Activated CD4-positive, CD25-positive, alpha-beta regulatory T cell treated with anti-CD3 and anti-CD28 coated beads, Interleukin-2, amount 50 U/mL, for 16 hours (primary cell): ENCODE data around the gene FRMPD1.

Experiments used
- DNase-seq: peaks from one replicate; pipeline ENCODE4 v3.0.0-alpha.2; 2020; ENCODE audit warnings: low read depth, low spot score

The FRMPD1 gene

GRCh38 chr9:37678789-37679273 is 28.1 kb downstream of the FRMPD1 start:
- DNase-seq, result no peak

- no peak for DNase-seq
Observed at GRCh38 chr9:37679649-37680402, 29.1 kb downstream of the FRMPD1 start.

- DNase-seq, result no peak
Observed at GRCh38 chr9:37682951-37683350, 32.2 kb downstream of the FRMPD1 start.

- DNase-seq, result no peak
Observed at GRCh38 chr9:37683531-37684371, 33.0 kb downstream of the FRMPD1 start.

GRCh38 chr9:37692622-37693221 is 42.0 kb downstream of the FRMPD1 start:
- DNase-seq, result no peak

- no peak for DNase-seq
Observed at GRCh38 chr9:37693260-37693659, 42.5 kb downstream of the FRMPD1 start.

GRCh38 chr9:37694355-37694754 is 43.6 kb downstream of the FRMPD1 start:
- no peak for DNase-seq

GRCh38 chr9:37696528-37696927 is 45.8 kb downstream of the FRMPD1 start:
- no peak for DNase-seq

- no peak for DNase-seq
Observed at GRCh38 chr9:37700131-37700530, 49.4 kb downstream of the FRMPD1 start.

GRCh38 chr9:37700900-37701299 is 50.1 kb downstream of the FRMPD1 start:
- no peak for DNase-seq

GRCh38 chr9:37705787-37706186 is 55.0 kb downstream of the FRMPD1 start:
- DNase-seq, result no peak

- DNase-seq, result no peak
Observed at GRCh38 chr9:37706290-37706689, 55.5 kb downstream of the FRMPD1 start.

- DNase-seq, result no peak
Observed at GRCh38 chr9:37707748-37708147, 57.0 kb downstream of the FRMPD1 start.

- DNase-seq, result no peak
Observed at GRCh38 chr9:37710046-37710445, 59.3 kb downstream of the FRMPD1 start.

- DNase-seq, result no peak
Observed at GRCh38 chr9:37715260-37715659, 64.5 kb downstream of the FRMPD1 start.

GRCh38 chr9:37715991-37716505 is 65.3 kb downstream of the FRMPD1 start:
- no peak for DNase-seq

- DNase-seq, result no peak
Observed at GRCh38 chr9:37719526-37719925, 68.8 kb downstream of the FRMPD1 start.

- DNase-seq, result no peak
Observed at GRCh38 chr9:37727013-37727412, 76.3 kb downstream of the FRMPD1 start.

- no peak for DNase-seq
Observed at GRCh38 chr9:37729499-37729898, 78.7 kb downstream of the FRMPD1 start.

GRCh38 chr9:37730256-37730655 is 79.5 kb downstream of the FRMPD1 start:
- DNase-seq, result no peak

GRCh38 chr9:37730839-37731238 is 80.1 kb downstream of the FRMPD1 start:
- no peak for DNase-seq

GRCh38 chr9:37732086-37732741 is 81.5 kb downstream of the FRMPD1 start:
- no peak for DNase-seq
